ENCODE measurements around the gene MIGA2. TPM values are rescaled to one million over a fixed set of nuclear protein-coding genes. Genes with fewer than 3 reads are reported as not detected.

Gene MIGA2
- total and polyA plus RNA-seq, 2 of the 8 experiments (the other 6 are each of a cell fraction or from before 2014, with no cell fraction given), result 24.6 to 39.0 TPM

- H3K4me2 ChIP-seq (ENCODE audit: insufficient read depth in 1 of 2, low read depth in 2 of 2, low read length in 2 of 2), result no peak overlapping the region
These were observed 22.8 kb downstream of the MIGA2 start for GRCh38 chr9:129058965-129059795.

More at GRCh38 chr9:129058965-129059795, 22.8 kb downstream of the MIGA2 start:
- Histone ChIP-seq H3K9me3 (ENCODE audit: insufficient read depth in 2 of 2, low read depth in 1 of 2, low read length in 1 of 2) (no peaks in the 10 kb centered on the region), H3K14ac (ENCODE audit: insufficient read length) (no peak overlapping the region), H4K20me1 (replicated peaks in 1 of 2; ENCODE audit: control insufficient read depth in 1 of 2, insufficient read depth in 2 of 2, low read length in 2 of 2) (no peaks in the 10 kb centered on the region), H3K79me2 (ENCODE audit: control insufficient read depth in 1 of 2, insufficient read depth in 2 of 2, low read length in 2 of 2) (no peaks in the 10 kb centered on the region), H3K18ac (ENCODE audit: extremely low read depth, low read length) (no peak overlapping the region), H3K9ac (replicated peaks in 1 of 4; ENCODE audit: extremely low read depth in 1 of 4, low read depth in 3 of 4, low read length in 3 of 4) (no peak overlapping the region; a peak in 1 of 7 replicates), H2AFZ (ENCODE audit: low read length) (no peak overlapping the region), H3K36me3 (ENCODE audit: control insufficient read depth in 2 of 4, insufficient read depth in 4 of 4, low read length in 3 of 4) (peaks cover 2 to 19% (median 14%) of the 10 kb centered on the region in 4 experiments), H2BK120ac (replicated peaks; ENCODE audit: low read depth, low read length) (no peak overlapping the region), H3K23me2 (ENCODE audit: low read depth, low read length) (no peaks in the 10 kb centered on the region), H3K79me1 (ENCODE audit: low read depth, low read length) (no peaks in the 10 kb centered on the region), H3K4ac (replicated peaks; ENCODE audit: insufficient read length, low read depth, low read length) (no peak overlapping the region), H3K4me3 (ENCODE audit: extremely low read depth in 1 of 4, insufficient read depth in 2 of 4, low read depth in 3 of 4, low read length in 4 of 4) (no peak overlapping the region), H3K4me1 (replicated peaks in 1 of 4; ENCODE audit: control insufficient read depth in 3 of 4, insufficient read depth in 4 of 4, low read length in 3 of 4) (no peaks in the 10 kb centered on the region), H3K27ac (ENCODE audit: low read depth, low read length) (no peak overlapping the region), H2AK5ac (ENCODE audit: low read depth, low read length) (no peak overlapping the region), H3K27me3 (replicated peaks in 1 of 4; ENCODE audit: control insufficient read depth in 3 of 4, extremely low read depth in 1 of 4, insufficient read depth in 3 of 4, low read length in 3 of 4) (no peaks in the 10 kb centered on the region), H2BK5ac (ENCODE audit: low read depth, low read length) (no peak overlapping the region), H4K8ac (ENCODE audit: extremely low read depth, insufficient read depth, low read length) (no peak overlapping the region; the same call in 1 of the 2 replicates), H2BK15ac (ENCODE audit: low read length) (no peak overlapping the region), H4K5ac (ENCODE audit: insufficient read length, low read depth, low read length) (no peak overlapping the region), H3K23ac (ENCODE audit: insufficient read length) (no peak overlapping the region), H2BK12ac (ENCODE audit: low read depth, low read length) (no peak overlapping the region), H4K91ac (replicated peaks; ENCODE audit: insufficient read length, low read length) (no peak overlapping the region), H2BK20ac (ENCODE audit: low read length) (no peak overlapping the region), H3K56ac (replicated peaks; ENCODE audit: insufficient read length, low read depth, low read length) (no peak overlapping the region)
- DNase-seq (ENCODE audit: low read depth in 1 of 2, low spot score in 2 of 2) (no peak), FAIRE-seq (no peak)
- ChIA-PET CTCF (ENCODE audit: partially characterized antibody) (interaction anchor here (0.6 to 1.7 kb wide), 3 partner anchors 8 to 1264 kb away, joined by 3 to 4 read pairs (median 3); no protein-coding TSS in a partner anchor), POLR2A (ENCODE audit: partially characterized antibody) (interaction anchor here (1.1 to 1.2 kb wide), 2 partner anchors 21 to 22 kb away, joined by 4 read pairs; partner anchors contain the start of gene DOLPP1)
- no peak for TF ChIP-seq SUZ12 (IDR thresholded peaks at IDR 0.05; ENCODE audit: low read length)
- TF ChIP-seq TCF12 (IDR thresholded peaks at IDR 0.05; ENCODE audit: low read depth, low read length), result no peak
- no peak for TF ChIP-seq RBBP5 (IDR thresholded peaks at IDR 0.05; ENCODE audit: borderline replicate concordance, low read depth, low read length)
- no peak for TF ChIP-seq TAF1 (IDR thresholded peaks at IDR 0.05; ENCODE audit: low read depth, low read length)
- no peak for TF ChIP-seq EP300 (IDR thresholded peaks at IDR 0.05; ENCODE audit: borderline replicate concordance in 1 of 2, low read depth in 2 of 2, low read length in 2 of 2)
- TF ChIP-seq RXRA (IDR thresholded peaks at IDR 0.05; ENCODE audit: insufficient read depth, low read depth, low read length), result no peak
- no peak for TF ChIP-seq KDM5A (IDR thresholded peaks at IDR 0.05; ENCODE audit: low read length)
- no peak for TF ChIP-seq YY1 (IDR thresholded peaks at IDR 0.05; ENCODE audit: low read depth, low read length)
- TF ChIP-seq, protein P1, sequence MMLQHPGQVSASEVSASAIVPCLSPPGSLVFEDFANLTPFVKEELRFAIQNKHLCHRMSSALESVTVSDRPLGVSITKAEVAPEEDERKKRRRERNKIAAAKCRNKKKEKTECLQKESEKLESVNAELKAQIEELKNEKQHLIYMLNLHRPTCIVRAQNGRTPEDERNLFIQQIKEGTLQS (IDR thresholded peaks at IDR 0.05; ENCODE audit: insufficient read depth, low read depth, low read length), result no peak
- TF ChIP-seq SP1 (IDR thresholded peaks at IDR 0.05; ENCODE audit: low read depth, low read length), result no peak
- WGBS, 2 experiments (ENCODE audit: extremely low coverage in 1 of 2, insufficient coverage in 1 of 2, insufficient read length in 1 of 2, insufficient replicate concordance in 2 of 2, low coverage in 1 of 2, low lambda C conversion rate in 2 of 2, missing lambda C conversion rate in 1 of 2), result 89% methylated on average over 16 of the region's 21 CpGs; no CpG with 5 or more reads in 1 of the 2 experiments

Measured in H1 (cell line).